GM19328 (cell line): Measurements from ENCODE around the gene RRP36.
"Not testable (repeated sequence)": the region's sequence is repeated elsewhere in the genome, so short reads cannot be mapped to it uniquely, and the experiment has no call there.

ENCODE experiments used
- ATAC-seq: cut with Tn5 transposase; IDR thresholded peaks from one replicate; pipeline ENCODE4 v1.9.1; 2021; ENCODE audit warnings: mild to moderate bottlenecking, moderate library complexity; ENCODE audit not compliant: unreplicated experiment

Gene RRP36, protein sequence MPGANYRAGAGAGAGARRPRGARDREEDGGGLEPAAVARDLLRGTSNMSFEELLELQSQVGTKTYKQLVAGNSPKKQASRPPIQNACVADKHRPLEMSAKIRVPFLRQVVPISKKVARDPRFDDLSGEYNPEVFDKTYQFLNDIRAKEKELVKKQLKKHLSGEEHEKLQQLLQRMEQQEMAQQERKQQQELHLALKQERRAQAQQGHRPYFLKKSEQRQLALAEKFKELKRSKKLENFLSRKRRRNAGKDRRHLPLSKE

DNA sequence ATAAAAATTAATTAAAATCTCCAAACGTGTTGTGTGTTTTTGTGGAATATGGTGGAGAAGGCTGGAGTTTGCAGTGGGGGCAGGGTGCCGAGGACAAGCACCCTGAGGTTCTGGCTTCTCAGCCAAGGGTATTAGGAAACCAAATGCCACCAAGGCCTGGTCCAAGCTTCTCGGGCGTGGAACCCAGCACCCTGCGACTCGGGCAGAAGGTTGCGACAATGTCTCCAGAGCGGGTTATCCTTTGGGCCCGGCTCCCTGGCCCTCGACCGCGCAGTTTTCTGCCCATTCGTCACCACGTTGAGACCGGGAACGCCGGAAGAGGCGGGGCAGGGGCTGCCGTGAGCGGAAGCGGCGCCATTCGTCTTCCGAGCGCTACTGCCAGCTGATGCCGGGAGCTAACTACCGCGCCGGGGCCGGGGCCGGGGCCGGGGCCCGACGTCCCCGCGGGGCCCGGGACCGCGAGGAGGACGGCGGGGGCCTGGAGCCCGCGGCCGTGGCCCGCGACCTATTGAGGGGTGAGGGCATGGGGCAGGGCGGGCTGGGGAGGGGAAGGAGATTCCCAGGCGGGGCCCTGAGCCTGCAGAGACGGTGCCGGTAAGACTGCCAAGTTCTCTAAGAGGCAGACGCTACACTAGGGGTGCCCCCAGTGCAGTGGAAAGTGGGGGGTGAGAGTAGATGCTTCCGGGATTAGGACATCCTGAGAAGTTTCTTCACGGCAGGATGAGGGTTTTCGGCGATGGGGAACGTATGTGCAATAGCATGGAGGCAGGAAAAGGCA is at the start of gene RRP36:
Gene RRP36 (plus strand): TSS at position 354 of the 778 bp plus-strand sequence. CDS start 32 bp downstream, at position 386.
- no peak for ATAC-seq

- no peak for ATAC-seq
Observed at GRCh38 chr6:42971746-42972327, 49.6 kb upstream of the RRP36 start.

- no peak for ATAC-seq
Observed at GRCh38 chr6:42973926-42974325, 47.5 kb upstream of the RRP36 start.

DNA sequence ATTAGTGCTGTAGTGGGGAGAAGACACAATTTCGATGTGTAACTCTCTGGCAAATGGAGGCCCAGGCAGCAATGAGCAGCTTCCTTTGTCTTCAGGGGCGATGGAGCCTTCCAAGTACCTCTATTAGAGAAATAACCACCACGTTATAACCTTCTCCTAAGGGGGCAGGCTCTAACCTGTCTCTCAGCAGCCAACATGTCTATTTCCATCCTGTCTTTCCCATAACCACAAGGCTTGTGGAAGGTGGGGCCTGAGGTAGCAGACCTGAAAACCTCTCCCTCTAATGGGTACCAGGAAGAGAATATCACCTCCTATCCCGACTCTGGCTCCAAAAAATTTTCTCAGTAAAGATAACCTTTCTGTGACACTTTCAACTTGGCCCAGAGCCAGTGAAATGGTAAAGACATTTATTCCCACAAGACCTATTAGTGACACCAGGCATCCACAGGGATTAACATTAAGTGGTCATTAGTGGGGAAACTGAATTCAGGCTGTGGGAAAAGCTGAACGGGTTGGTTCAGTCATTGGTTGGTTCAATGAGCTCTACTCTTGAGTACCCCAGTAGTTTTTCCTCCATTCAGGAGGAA is 46.4 kb upstream of the RRP36 start:
- ATAC-seq: no peak

- ATAC-seq: peak; percentile 11
Observed at GRCh38 chr6:42978487-42978838, 43.0 kb upstream of the RRP36 start.

- peak; percentile 94 for ATAC-seq
Observed at GRCh38 chr6:42978839-42979522, 42.4 kb upstream of the RRP36 start, which contains the start of gene PEX6. Gene PEX6 (minus strand): TSS chr6:42979181. CDS start chr6:42979150, 31 bp downstream.

GRCh38 chr6:42979523-42980177 is 41.8 kb upstream of the RRP36 start:
- no peak for ATAC-seq

DNA sequence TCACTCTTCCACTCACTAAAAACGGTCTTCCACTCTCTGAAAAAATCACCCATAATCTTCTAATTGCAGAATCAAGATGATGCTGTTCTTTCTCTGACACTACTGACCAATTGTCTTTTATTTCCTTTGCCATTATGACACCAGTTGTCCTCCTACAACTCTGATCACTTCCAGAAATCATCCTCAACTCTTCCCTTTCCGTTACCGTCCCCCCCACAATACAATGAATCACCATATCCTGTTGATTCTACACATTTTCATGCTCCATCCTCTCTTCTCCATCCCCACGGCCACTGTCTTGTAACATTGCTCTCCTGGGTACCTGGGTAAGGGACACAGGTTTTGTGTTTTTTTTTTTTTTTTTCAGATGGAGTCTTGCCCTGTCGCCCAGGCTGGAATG is 39.6 kb upstream of the RRP36 start:
- ATAC-seq: no peak

GRCh38 chr6:42984001-42984923 is 37.2 kb upstream of the RRP36 start, which contains the start of gene PPP2R5D:
Gene PPP2R5D (plus strand): TSS chr6:42984570. CDS start chr6:42984678, 108 bp downstream.
- ATAC-seq: peak; percentile 91

GRCh38 chr6:42984924-42985475 is 36.4 kb upstream of the RRP36 start:
- no peak for ATAC-seq

GRCh38 chr6:42987533-42988451 is 33.6 kb upstream of the RRP36 start:
- no peak for ATAC-seq

- no peak for ATAC-seq
Observed at GRCh38 chr6:42988486-42989020, 32.9 kb upstream of the RRP36 start.

DNA sequence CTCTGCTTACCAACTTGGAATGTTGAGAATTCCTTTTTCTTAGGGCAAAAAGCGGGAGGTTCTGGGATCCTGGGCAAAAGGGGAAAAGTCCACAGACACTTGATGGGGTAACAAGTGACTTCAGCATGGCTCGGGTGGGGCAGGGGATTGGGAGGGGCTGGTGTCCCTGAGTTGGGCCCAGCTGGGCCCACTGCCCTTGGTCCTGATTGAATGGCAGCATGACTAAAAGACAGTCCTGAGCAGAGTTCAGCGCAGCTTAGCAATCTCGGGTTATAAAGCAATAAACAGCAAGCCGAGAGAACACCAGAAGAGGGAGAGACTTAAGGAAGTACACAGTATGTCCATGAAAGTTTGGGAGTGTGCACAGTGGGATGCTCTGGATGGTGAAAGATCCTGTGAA is 31.5 kb upstream of the RRP36 start:
- no peak for ATAC-seq

GRCh38 chr6:42993445-42993844 is 28.0 kb upstream of the RRP36 start:
- no peak for ATAC-seq

DNA sequence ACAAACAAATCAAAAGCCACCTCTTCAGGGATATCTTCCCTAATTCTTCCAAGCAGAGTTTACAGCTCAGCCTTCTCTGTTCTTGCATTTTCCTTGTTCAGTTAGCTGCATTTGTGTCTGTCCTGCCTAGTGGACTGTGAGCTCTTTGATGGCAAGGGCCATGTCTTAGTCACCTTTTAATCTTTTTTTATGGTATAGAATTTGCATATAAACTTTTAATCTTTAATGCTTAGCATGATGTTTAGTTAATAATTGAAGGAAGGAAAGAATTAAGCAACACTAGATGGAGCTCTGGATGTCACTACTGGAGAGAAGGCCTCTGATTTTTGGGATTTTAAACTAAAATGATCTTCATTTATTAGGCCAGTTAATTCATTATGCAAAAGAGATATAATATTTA is 24.9 kb upstream of the RRP36 start:
- ATAC-seq: no peak

GRCh38 chr6:42998205-42998604 is 23.2 kb upstream of the RRP36 start:
- ATAC-seq: not testable (repeated sequence)

DNA sequence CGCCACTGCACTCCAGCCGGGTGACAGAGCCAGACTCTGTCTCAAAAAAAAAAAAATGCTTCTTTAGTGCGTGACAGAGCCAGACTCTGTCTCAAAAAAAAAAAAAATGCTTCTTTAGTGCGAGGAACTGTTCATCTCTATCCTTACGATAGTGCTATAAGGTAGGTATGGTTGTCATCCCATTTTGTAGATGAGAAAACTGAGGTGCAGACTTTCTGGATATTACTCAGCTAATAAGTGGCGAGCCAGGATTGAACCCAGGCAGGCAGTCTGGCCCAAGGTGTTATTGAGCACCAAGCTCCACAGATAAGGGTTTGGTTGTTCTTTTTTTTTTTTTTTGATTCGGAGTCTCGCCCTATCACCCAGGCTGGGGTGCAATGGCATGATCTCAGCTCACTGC is 19.6 kb upstream of the RRP36 start:
- no peak for ATAC-seq

- ATAC-seq: no peak
Observed at GRCh38 chr6:43005844-43006243, 15.6 kb upstream of the RRP36 start.
